HG02870 (cell line): ENCODE measurements around the gene CPLX4.

ENCODE experiments used
- ATAC-seq: cut with Tn5 transposase; IDR thresholded peaks from one replicate; pipeline ENCODE4 v1.9.1; 2021; ENCODE audit warnings: mild to moderate bottlenecking, moderate library complexity; ENCODE audit not compliant: unreplicated experiment

CPLX4 gene

GRCh38 chr18:59308248-59308937 is 10.1 kb downstream of the CPLX4 start:
- ATAC-seq = peak; percentile 87

DNA sequence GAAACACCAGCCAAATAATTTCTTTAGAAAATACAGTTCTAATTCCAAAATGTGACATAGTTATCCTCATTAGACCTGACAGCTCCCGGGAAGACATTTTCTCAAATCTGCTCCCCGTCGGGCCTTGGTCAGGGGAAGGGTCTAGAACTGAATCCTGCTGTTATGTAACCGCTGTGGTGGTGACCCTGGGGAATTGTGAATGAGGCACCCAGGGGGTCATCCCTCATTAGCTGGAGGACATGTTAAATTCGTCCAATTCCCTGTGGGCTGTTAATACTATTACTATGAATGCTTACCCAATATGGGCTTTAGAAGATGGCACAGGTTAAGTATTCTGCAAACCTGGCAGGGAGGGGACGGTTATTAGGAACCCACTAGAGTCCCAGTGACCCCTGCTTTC is 11.8 kb downstream of the CPLX4 start:
- ATAC-seq = no peak

GRCh38 chr18:59305295-59305694 is 13.2 kb downstream of the CPLX4 start:
- no peak for ATAC-seq

DNA sequence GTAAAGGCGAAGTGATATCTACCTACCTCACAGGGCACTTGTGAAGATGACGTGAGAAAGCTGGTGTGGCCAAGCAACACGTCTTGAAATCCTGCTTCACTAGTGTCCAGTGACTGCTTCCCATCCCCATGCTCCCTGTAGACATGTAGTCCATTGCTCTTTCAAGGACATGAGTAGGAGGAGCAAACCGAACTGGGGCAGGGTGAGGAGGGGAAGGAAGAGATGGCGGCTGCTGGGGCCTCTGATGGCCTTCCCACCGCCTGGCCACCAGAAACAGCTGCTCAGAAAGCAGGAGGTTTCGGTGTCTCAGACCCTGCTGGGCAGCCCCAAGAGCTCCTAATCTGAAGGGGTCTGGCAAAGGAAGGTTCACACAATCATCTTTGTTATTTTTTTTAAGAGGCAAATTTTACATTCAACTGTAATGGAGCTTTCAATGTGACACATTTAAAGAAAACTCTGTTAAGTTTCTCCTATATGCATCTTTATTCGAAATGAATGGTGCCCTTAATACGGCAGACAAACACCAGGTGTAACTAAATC is 14.7 kb downstream of the CPLX4 start:
- no peak for ATAC-seq

DNA sequence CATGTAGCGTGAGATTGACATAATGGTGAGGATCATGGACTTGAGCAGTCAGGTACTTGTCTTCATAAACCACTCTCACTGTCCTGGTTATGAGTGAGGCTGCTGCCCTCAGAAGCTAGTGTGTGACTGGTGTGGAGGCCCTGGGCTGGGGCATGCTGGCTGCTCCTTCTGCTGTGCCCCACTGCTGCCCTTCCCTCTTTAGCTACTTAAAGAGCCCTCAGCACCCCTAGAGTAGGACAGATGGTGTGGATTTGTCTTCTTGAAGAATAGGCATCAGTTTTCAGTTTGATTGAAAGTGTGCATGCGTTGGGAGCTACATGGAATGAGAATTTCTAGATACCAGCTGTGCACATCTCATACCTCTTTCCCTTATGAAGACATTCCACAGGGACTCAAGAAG is 15.4 kb downstream of the CPLX4 start:
- no peak for ATAC-seq

DNA sequence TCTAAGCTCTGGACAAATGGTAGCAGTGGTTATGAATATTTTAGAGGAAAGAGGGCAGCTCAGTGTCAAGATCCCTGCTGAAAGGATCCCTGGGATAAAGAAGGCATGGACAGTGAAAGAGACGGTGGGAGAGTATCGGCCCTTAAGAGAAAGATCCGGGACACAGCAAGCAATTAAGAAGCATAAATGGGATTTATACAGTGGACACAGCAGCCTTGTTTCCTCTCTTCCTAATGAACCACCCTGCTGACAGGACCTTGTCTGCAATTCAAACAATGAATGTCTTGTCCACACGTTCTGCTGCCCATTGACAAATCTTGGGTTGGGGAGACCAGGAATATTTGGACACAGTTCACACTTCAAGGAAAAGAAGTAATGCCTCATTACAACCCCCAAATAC is 16.5 kb downstream of the CPLX4 start:
- no peak for ATAC-seq

GRCh38 chr18:59300676-59301285 is 17.7 kb downstream of the CPLX4 start:
- no peak for ATAC-seq

DNA sequence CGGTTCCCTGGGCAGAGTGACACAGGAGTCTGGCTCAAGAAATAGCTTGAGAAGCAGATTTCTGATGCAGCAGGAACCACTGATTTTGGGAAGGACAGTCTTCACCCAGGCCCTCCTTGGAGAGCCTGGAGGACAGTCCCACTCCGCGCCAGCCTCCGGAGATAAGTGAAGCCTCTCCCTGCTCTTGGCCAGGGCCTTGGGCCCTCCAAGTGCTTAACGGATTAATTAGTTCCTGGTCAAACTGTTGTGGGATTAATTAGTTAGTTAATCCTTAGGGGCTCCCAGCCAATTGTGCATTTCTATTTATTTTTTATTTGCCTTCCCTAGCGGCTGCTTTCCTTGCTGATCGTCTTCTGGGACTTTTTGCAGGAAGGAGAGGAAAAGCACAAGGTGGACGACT is 19.6 kb downstream of the CPLX4 start:
- no peak for ATAC-seq

- no peak for ATAC-seq
These were observed 25.1 kb downstream of the CPLX4 start for GRCh38 chr18:59293317-59293716.

DNA sequence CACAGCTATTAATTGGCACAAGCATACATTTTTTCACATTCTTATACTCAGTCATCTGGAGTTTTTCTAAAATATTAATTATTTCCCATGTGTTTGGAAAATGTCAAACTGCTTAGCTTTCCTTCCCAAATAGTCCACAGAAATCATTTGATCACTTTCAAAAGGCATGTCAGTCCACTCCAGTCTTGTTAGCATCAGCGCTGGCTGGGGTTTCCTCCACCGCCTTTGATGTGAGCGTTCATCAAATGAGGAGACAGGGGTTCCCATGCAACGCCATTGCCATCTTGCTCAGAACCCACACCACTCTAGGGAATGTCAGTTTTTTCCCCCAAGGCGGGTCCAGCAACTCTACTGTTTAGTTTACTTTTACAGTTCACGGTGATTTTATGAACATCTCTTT is 32.1 kb downstream of the CPLX4 start:
- ATAC-seq = no peak

DNA sequence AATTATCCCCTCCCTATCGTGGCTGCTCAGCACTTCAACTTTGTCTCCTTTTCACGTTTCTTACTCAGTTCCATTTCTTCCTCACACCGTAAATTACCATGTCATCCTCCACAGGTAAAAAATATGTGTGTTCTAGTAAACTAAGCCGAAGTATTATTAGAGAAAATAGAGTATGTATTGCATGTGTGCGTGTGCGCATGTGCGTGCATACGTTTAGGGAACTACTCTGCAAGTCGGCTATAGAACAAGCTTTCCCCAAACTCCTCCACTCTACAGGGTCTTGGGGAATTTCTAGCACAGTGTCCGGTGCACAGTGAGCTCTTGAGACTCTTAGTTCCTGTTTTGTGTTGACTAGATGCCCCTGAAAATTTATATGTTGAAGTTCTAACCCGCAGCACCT is 36.1 kb downstream of the CPLX4 start:
- no peak for ATAC-seq

DNA sequence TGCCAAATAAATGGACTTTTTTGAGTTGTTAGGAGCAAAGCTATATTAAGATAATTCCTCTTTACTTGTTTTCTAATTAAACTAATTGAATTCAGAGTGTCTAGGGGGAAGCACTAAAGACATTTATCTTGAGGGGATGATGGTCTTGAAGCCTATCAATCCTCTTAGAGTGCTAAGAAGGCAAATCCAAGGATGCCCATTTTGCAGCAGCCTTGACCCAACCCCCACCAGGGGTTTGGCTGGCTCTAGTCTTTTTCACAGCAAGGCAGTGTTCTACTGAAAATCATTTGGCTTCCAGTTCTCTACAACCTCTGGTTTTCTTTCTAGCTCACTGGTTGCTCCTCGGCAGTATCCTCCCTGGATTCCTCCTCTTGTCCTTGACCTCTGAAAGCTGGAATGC is 38.7 kb downstream of the CPLX4 start:
- no peak for ATAC-seq

DNA sequence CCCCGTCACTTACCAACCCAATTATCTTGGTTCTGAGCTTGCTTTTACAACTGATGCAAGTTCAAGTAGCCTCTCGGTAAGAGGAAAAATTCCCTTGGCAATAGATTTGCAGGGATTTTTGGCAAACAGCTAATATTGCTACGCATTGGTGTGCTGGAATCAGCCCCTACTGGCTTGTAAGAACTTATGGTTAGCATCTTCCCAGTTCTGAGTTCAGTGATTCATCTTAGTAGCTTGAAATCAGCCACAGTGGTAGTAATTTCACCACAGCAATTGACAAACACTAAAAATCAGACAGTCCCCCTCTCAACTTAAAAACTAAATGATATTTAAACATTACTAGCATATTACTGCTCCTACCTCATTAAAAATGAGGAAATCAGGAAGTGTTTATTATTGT is 39.3 kb downstream of the CPLX4 start:
- ATAC-seq = peak; percentile 48

DNA sequence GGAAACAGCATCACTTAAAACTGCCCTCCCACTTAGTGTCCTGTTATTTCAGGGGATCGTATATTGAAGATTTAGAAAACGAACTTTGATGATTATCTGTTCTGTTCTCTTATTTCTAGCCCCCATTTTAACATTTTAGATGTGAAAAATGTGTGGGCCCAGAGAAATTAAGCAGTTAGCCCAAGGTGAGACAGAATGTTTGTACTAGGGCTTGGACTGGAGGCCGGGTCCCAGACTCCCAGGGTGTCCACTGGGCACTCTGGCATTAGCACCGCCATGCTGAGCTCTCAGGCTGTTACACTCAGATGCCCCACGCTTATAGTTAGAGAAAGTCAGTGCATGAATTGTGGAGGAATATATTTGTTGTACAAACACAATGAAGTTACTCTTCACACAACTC is 39.7 kb downstream of the CPLX4 start:
- ATAC-seq = no peak

GRCh38 chr18:59276047-59276446 is 42.4 kb downstream of the CPLX4 start:
- ATAC-seq = no peak

- no peak for ATAC-seq
These were observed 43.0 kb downstream of the CPLX4 start for GRCh38 chr18:59275406-59275949.

- no peak for ATAC-seq
These were observed 43.9 kb downstream of the CPLX4 start for GRCh38 chr18:59274533-59274928.

- ATAC-seq = no peak
These were observed 44.5 kb downstream of the CPLX4 start for GRCh38 chr18:59273759-59274532.

- ATAC-seq = no peak
These were observed 45.3 kb downstream of the CPLX4 start, which contains the start of gene RAX for GRCh38 chr18:59272891-59273758. RAX (minus strand) TSS chr18:59273454; CDS start chr18:59273206, 248 bp downstream.

DNA sequence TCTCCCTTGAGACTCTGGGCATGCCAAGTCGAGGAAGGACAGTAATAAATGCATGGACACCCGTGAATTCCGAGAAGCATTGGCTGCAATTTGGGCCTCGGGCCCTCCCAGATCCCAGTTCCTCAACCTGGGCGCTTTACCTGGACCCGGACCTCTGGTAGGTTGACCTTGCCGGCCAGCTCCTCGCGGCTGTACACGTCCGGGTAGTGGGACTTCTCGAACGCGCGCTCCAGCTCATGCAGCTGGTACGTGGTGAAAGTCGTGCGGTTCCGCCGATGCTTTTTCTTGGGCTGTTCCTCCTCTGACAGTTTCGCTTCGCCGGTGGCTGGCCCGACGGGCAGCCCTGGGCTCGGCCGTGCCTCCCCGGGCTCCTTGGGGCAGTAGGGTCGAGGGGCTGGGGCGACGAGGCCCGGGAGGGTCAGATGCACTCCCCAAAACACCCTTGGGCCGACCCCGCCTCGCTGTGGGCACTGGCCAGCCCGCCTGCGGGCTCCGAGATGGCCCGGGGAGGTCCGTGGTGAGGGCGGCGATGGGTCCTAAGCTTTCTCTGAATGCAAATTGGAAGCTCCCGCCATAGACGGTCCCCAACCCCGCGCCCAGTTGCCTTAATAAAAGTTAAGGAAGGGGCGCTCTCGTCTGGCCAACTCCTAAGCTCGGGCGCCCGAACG is 46.1 kb downstream of the CPLX4 start:
- ATAC-seq = no peak
